Mesenchymal stem cell (in vitro differentiated cells and primary cell): ENCODE data around the gene CCDC85C.
A peak's percentile ranks its signal among the peaks of the same experiment; 100 is the strongest.

Experiments
- DNase-seq: peaks from one replicate; pipeline ENCODE4 v3.0.0-alpha.2; 2013
- H2AFZ ChIP-seq: one replicate; pipeline ENCODE4 v1.6.1; 2013; ENCODE audit warnings: low read depth, mild to moderate bottlenecking, control low read depth, inconsistent platforms, low read length, moderate library complexity
- H2AK5ac ChIP-seq: 2 replicates; pipeline ENCODE4 v1.6.1; 2013; ENCODE audit warnings: low read length, moderate library complexity, mild to moderate bottlenecking, inconsistent platforms; ENCODE audit not compliant: severe bottlenecking
- H2BK120ac ChIP-seq: one replicate; pipeline ENCODE4 v1.6.1; 2013; ENCODE audit warnings: low read depth, mild to moderate bottlenecking, inconsistent platforms, low read length, moderate library complexity
- H2BK12ac ChIP-seq, 2 experiments: one replicate each; pipeline ENCODE4 v1.6.1; 2013; ENCODE audit warnings: inconsistent platforms in 2 of 2, low read length in 2 of 2, mild to moderate bottlenecking in 2 of 2, moderate library complexity in 2 of 2, control low read depth in 1 of 2
- H2BK15ac ChIP-seq: one replicate; pipeline ENCODE4 v1.6.1; 2013; ENCODE audit warnings: mild to moderate bottlenecking, low read depth, inconsistent platforms; ENCODE audit not compliant: poor library complexity, severe bottlenecking
- H2BK5ac ChIP-seq: 2 replicates; pipeline ENCODE4 v1.6.1; 2013; ENCODE audit warnings: low read depth, mild to moderate bottlenecking, low read length, control low read depth, inconsistent platforms; ENCODE audit not compliant: poor library complexity, severe bottlenecking
- H3K14ac ChIP-seq, 2 experiments: one replicate each; pipeline ENCODE4 v1.6.1; 2013; ENCODE audit warnings: inconsistent platforms in 2 of 2, low read length in 2 of 2, control low read depth in 1 of 2, mild to moderate bottlenecking in 1 of 2, moderate library complexity in 1 of 2
- H3K18ac ChIP-seq, 2 experiments: one replicate each; pipeline ENCODE4 v1.6.1; 2013; ENCODE audit warnings: inconsistent platforms in 2 of 2, low read length in 2 of 2, control low read depth in 1 of 2, low read depth in 1 of 2, mild to moderate bottlenecking in 1 of 2
- H3K23ac ChIP-seq, 2 experiments: one replicate each; pipeline ENCODE4 v1.6.1; 2013; ENCODE audit warnings: inconsistent platforms in 2 of 2, low read length in 2 of 2, mild to moderate bottlenecking in 2 of 2, moderate library complexity in 2 of 2, control low read depth in 1 of 2
- H3K27ac ChIP-seq: 2 replicates; pipeline ENCODE4 v1.5.1; 2013; ENCODE audit warnings: mild to moderate bottlenecking, moderate library complexity, low read length, control low read depth, inconsistent platforms; ENCODE audit not compliant: poor library complexity, severe bottlenecking
- H3K27me3 ChIP-seq, 2 experiments: 2 replicates each; pipeline versions ENCODE4 v1.6.1 to v1.7.0; 2013; ENCODE audit warnings: low read length in 2 of 2, mild to moderate bottlenecking in 2 of 2, moderate library complexity in 2 of 2, control low read depth in 1 of 2, inconsistent platforms in 1 of 2; ENCODE audit not compliant: control insufficient read depth in 1 of 2, insufficient read depth in 1 of 2
- H3K36me3 ChIP-seq, 2 experiments: 2 replicates each; pipeline versions ENCODE4 v1.6.1 to v1.7.0; 2013; ENCODE audit warnings: low read length in 2 of 2, control low read depth in 1 of 2, inconsistent platforms in 1 of 2, low read depth in 1 of 2, mild to moderate bottlenecking in 1 of 2; ENCODE audit not compliant: insufficient read depth in 2 of 2, control insufficient read depth in 1 of 2
- H3K4ac ChIP-seq, 2 experiments: one replicate each; pipeline ENCODE4 v1.6.1; 2013; ENCODE audit warnings: inconsistent platforms in 2 of 2, low read length in 2 of 2, mild to moderate bottlenecking in 2 of 2, moderate library complexity in 2 of 2, control low read depth in 1 of 2, low read depth in 1 of 2
- H3K4me1 ChIP-seq: 2 replicates; pipeline ENCODE4 v1.6.1; 2013; ENCODE audit warnings: low read depth, low read length, control low read depth; ENCODE audit not compliant: control insufficient read depth, insufficient read depth
- H3K4me2 ChIP-seq: 2 replicates; pipeline ENCODE4 v1.6.1; 2013; ENCODE audit warnings: low read length, mild to moderate bottlenecking, inconsistent platforms; ENCODE audit not compliant: poor library complexity, severe bottlenecking
- H3K4me3 ChIP-seq, 2 experiments: 2 replicates each; pipeline versions ENCODE4 v1.5.1 to v1.7.0; 2013; ENCODE audit warnings: low read length in 2 of 2, mild to moderate bottlenecking in 2 of 2, control low read depth in 1 of 2, low read depth in 1 of 2; ENCODE audit not compliant: insufficient read depth in 1 of 2
- H3K79me1 ChIP-seq: replicated peaks from 2 replicates; pipeline ENCODE4 v1.6.1; 2013; ENCODE audit warnings: mild to moderate bottlenecking, control low read depth, low read length, inconsistent platforms; ENCODE audit not compliant: poor library complexity, severe bottlenecking
- H3K9ac ChIP-seq: 2 replicates; pipeline ENCODE4 v1.7.0; 2013; ENCODE audit warnings: mild to moderate bottlenecking, low read length, moderate library complexity
- H3K9me3 ChIP-seq: 2 replicates; pipeline ENCODE4 v1.7.0; 2013; ENCODE audit warnings: mild to moderate bottlenecking, low read length; ENCODE audit not compliant: control insufficient read depth
- H4K8ac ChIP-seq: one replicate; pipeline ENCODE4 v1.6.1; 2013; ENCODE audit warnings: inconsistent platforms, mild to moderate bottlenecking, low read length, moderate library complexity
- H4K91ac ChIP-seq: one replicate; pipeline ENCODE4 v1.6.1; 2013; ENCODE audit warnings: mild to moderate bottlenecking, low read length, inconsistent platforms
- WGBS: methylation state at CpG from one replicate; pipeline ENCODE4 v1.1.7; 2013; ENCODE audit warnings: mixed read lengths; 5-methylcytosine and 5-hydroxymethylcytosine counted together

Gene CCDC85C

DNA sequence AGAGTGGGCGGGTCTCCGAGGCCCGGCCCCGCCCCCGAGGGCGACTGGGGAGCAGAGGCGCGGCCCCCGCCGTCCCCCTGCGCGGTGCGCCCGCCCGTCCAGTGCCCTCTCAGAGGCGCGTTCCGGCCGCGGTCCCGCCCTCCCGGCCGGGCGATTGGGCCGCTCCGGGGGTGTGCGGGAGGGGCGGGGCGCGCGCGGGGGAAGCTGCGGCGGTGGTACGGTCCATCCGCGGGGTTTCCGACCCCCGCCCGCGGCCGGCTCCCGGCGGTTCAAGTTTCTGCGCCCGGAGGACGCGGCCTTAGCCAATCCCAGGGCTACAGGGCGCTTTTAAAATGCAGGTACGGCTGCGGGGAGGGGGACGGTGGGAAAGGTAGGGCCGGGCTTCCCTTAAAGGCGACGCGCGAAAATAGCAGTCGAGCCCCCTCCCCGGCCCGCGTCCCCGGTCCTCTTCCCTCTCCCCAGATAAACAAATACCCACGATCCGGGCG, 315 bp upstream of the CCDC85C start:
- H3K36me3 ChIP-seq: peaks cover 0 to 7% of the 10 kb centered on the region in 2 experiments
- H3K14ac ChIP-seq: no peak overlapping the region
- peak overlapping the region in 1 of 2 experiments; percentile 38 for H3K4ac ChIP-seq
- H3K79me1 ChIP-seq: peaks cover 6% of the 10 kb centered on the region
- H2BK12ac ChIP-seq: peak overlapping the region in 1 of 2 experiments; percentile 50
- peak overlapping the region; percentile 45 for H4K8ac ChIP-seq
- H3K4me1 ChIP-seq: peaks cover 35% of the 10 kb centered on the region
- H3K4me3 ChIP-seq: peak overlapping the region; percentile 69 to 81
- H3K23ac ChIP-seq: no peak overlapping the region
- H4K91ac ChIP-seq: no peak overlapping the region
- peaks cover 20 to 69% of the 10 kb centered on the region in 2 experiments for H3K27me3 ChIP-seq
- peak overlapping the region; percentile 49 for H3K27ac ChIP-seq
- no peak overlapping the region for H2BK15ac ChIP-seq
- H3K9me3 ChIP-seq: no peaks in the 10 kb centered on the region
- peak overlapping the region; percentile 98 for H3K4me2 ChIP-seq
- peak overlapping the region; percentile 57 for H2AFZ ChIP-seq
- H3K18ac ChIP-seq: peak overlapping the region; percentile 9 to 65
- WGBS: 0% methylated on average over 33 of the region's 65 CpGs
- H2AK5ac ChIP-seq: no peak overlapping the region
- H2BK5ac ChIP-seq: no peak overlapping the region
- peak overlapping the region; percentile 42 for H2BK120ac ChIP-seq
- peak; percentile 92 for DNase-seq
- H3K9ac ChIP-seq: peak overlapping the region; percentile 73

DNA sequence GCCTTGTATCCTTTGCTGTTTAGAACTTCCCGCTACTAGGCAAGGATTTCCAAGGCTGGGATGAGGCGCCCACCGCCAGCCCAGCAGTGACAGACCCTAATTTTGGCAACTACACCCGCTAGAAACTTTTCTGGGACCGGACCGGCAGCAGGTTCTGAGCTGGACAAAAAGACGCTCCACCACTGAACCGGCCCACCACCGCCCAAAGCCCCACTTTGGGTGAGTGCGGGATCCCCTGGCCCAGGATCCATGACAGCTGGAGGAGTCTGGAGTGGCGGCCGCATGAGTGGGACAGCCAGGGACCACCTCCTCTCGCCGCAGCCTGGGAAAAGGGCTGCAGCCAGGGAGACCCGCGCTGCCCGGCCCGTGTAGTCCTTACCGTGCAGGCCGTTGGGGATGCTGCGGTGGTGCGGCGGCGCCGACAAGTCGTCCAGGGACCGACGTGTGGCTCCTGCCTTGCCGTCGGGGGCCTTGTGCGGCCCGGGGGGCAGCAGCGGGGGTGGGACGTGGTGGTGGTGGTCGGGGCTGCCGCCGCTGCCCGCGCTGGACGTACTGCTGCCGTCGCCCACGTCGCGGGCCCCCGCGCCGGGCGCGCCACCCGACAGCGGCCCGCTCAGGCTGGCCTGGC, 1.1 kb downstream of the CCDC85C start:
- H3K9ac ChIP-seq: no peak overlapping the region
- DNase-seq: no peak
- WGBS: 20% methylated on average over 19 of the region's 53 CpGs
- H3K4ac ChIP-seq: no peak overlapping the region
- peak overlapping the region; percentile 65 for H4K91ac ChIP-seq
- H3K14ac ChIP-seq: no peak overlapping the region
- H3K4me3 ChIP-seq: peak overlapping the region in 1 of 2 experiments; percentile 40
- H4K8ac ChIP-seq: peak overlapping the region; percentile 54
- H2AK5ac ChIP-seq: no peak overlapping the region
- peak overlapping the region in 1 of 2 experiments; percentile 14 for H3K23ac ChIP-seq
- peaks cover 0 to 7% of the 10 kb centered on the region in 2 experiments for H3K36me3 ChIP-seq
- H2BK15ac ChIP-seq: peak overlapping the region; percentile 3
- H2BK12ac ChIP-seq: peak overlapping the region in 1 of 2 experiments; percentile 54
- H3K4me1 ChIP-seq: peaks cover 37% of the 10 kb centered on the region
- peak overlapping the region; percentile 68 for H3K4me2 ChIP-seq
- H3K79me1 ChIP-seq: peaks cover 12% of the 10 kb centered on the region
- no peak overlapping the region for H3K27ac ChIP-seq
- H2BK5ac ChIP-seq: no peak overlapping the region
- no peak overlapping the region for H2BK120ac ChIP-seq
- no peak overlapping the region for H3K18ac ChIP-seq
- H3K27me3 ChIP-seq: peaks cover 14 to 64% of the 10 kb centered on the region in 2 experiments
- H3K9me3 ChIP-seq: no peaks in the 10 kb centered on the region
- no peak overlapping the region for H2AFZ ChIP-seq

DNA sequence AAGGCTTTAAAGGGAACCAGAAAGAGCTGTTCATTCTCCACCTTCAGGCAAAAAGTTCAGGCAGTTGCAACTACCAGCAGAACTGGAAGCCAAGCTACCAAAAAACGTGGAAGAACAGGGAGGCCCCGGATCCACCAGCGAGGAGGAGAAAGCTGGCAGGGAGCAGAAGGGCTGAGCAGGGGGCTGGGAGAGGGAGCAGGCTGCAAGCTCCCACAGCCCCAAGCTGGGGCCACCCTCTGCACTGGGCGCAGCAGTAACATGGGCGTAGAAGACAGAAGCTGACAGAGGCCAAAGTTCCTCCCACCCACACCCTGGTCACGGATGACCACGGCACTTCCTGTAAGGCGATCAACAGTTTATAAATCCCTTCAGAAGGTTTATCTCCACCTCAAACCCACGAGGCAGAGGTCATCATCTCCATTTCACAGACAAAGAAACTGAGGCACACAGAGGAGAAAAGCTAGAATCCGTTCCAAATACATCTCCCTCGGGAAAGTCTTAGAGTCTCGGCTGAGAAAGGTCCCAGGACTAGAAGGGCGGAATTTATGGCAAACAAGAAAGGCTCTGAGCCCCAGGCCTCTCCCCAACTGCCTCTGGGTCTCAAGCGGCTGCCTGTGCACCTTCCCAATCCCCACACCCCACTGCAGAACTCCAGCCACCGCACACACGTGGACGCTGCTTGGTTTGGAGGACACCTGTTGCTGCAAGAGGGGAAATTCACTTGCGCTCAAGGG, 1.8 kb downstream of the CCDC85C start:
- no peak overlapping the region for H3K4me2 ChIP-seq
- 32% methylated on average over 18 of the region's 18 CpGs for whole genome bisulfite sequencing
- no peak overlapping the region for H3K4me3 ChIP-seq
- no peak overlapping the region for H2AFZ ChIP-seq
- H3K4ac ChIP-seq: no peak overlapping the region
- no peak overlapping the region for H4K91ac ChIP-seq
- H3K27me3 ChIP-seq: peaks cover 14 to 65% of the 10 kb centered on the region in 2 experiments
- H3K18ac ChIP-seq: no peak overlapping the region
- no peak overlapping the region for H3K9ac ChIP-seq
- no peak overlapping the region for H3K27ac ChIP-seq
- no peak overlapping the region for H2BK15ac ChIP-seq
- no peak overlapping the region for H3K23ac ChIP-seq
- no peak overlapping the region for H2BK120ac ChIP-seq
- no peak overlapping the region for H2BK5ac ChIP-seq
- DNase-seq: no peak
- H3K14ac ChIP-seq: no peak overlapping the region
- H2AK5ac ChIP-seq: no peak overlapping the region
- H4K8ac ChIP-seq: peak overlapping the region; percentile 3
- no peaks in the 10 kb centered on the region for H3K9me3 ChIP-seq
- no peak overlapping the region for H2BK12ac ChIP-seq
- H3K36me3 ChIP-seq: peaks cover 0 to 7% of the 10 kb centered on the region in 2 experiments
- peaks cover 37% of the 10 kb centered on the region for H3K4me1 ChIP-seq
- peaks cover 16% of the 10 kb centered on the region for H3K79me1 ChIP-seq

DNA sequence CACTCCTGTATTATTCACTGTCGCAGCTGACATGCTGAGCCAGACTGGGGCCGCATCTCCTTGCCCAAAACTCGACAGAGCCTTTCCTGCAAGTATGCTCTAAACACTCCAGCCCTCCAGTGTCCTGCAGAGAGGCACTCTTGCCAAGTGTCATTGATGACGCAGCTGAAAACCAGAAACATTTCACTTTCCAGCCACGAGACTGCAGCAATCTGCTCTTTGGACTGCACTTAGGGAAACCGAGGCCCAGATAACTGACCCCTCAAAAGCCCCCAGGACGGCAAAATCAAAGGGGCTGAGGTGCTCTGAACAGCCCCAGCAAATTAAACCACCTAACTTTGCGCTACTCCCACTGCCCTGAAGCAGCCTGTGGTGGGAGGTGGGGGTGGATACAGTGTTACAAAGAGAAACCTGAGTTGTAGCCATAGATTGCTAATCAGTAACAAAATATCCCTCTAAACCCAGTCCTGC, 2.6 kb downstream of the CCDC85C start:
- Histone ChIP-seq H3K9me3 (no peaks in the 10 kb centered on the region), H3K9ac (no peak overlapping the region), H3K79me1 (peaks cover 16% of the 10 kb centered on the region), H3K18ac (no peak overlapping the region), H2AK5ac (peak overlapping the region; percentile 17), H3K4ac (no peak overlapping the region), H2AFZ (peak overlapping the region; percentile 10), H3K4me3 (no peak overlapping the region), H2BK15ac (no peak overlapping the region), H4K91ac (no peak overlapping the region), H4K8ac (no peak overlapping the region), H3K4me1 (peaks cover 39% of the 10 kb centered on the region), H2BK120ac (no peak overlapping the region), H2BK12ac (peak overlapping the region in 1 of 2 experiments; percentile 22), H3K4me2 (peak overlapping the region; percentile 24), H3K27me3 (peaks cover 14 to 66% of the 10 kb centered on the region in 2 experiments), H3K36me3 (peaks cover 0 to 7% of the 10 kb centered on the region in 2 experiments), H2BK5ac (no peak overlapping the region), H3K27ac (no peak overlapping the region), H3K23ac (no peak overlapping the region), H3K14ac (no peak overlapping the region)
- DNase-seq: no peak
- 67% methylated on average over 6 of the region's 8 CpGs for WGBS
